ENCODE measurements around the gene ASB16. TPM values are rescaled to one million over a fixed set of nuclear protein-coding genes. Genes with fewer than 3 reads are reported as not detected.
A peak's percentile ranks its signal among the peaks of the same experiment; 100 is the strongest.

Gene ASB16
- total RNA-seq (under 1 TPM in 1 of 2 donors, not detected in 1; 0.11 TPM), polyA plus RNA-seq (ENCODE audit: insufficient read length in 2 of 2) (1 to 10 TPM; 1.4 to 3.1 TPM)
- long read RNA-seq, donor 1, result 0 reads
- long read RNA-seq, donor 2, result 0 reads
- long read RNA-seq, donor 3, result 0 reads
- long read RNA-seq, donor 4, result 0 reads

DNA sequence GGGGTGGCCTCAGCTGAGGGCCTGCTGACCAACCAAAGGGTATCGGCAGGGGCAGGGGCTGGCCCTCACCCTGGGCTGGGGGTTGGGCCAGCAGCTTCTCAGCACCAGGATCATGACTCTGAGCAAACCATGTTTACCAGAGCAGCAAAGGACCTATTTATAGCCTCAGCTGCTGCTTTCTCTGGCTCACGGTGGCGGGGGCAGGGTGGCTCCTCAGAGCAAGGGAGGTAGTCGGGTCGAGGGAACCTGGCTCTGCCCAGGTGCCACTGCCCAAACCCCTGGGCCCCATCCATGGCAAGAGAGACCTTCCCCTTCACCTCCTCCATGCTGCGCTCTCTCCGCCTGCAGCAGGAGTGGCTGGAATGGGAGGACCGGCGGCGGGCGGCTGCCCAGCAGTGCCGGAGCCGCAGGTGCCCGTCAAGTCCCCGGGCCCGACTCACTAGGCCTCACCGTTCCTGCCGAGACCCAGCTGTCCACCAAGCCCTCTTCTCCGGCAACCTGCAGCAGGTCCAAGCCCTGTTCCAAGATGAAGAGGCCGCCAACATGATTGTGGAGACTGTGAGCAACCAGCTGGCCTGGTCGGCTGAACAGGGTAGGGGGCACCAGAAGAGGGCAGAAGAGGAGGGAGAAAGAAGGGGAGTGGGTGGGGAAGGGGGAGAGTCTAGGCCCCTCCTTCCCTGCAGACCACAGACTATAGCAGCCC is at the start of gene ASB16:
Gene ASB16, plus strand, starts transcription at position 206 of the 703 bp plus-strand sequence. Its CDS starts 86 bp downstream, at position 292.
- Histone ChIP-seq H3K27me3 (ENCODE audit: control insufficient read depth, insufficient read depth, low read length) (no peaks in the 10 kb centered on the region), H3K4me3 (ENCODE audit: low read depth, low read length) (no peak within 1 kb of the TSS), H3K27ac (ENCODE audit: low read depth, low read length) (no peak within 1 kb of the TSS), H3K9me3 (ENCODE audit: control insufficient read depth, insufficient read depth, low read length) (no peaks in the 10 kb centered on the region), H3K36me3 (ENCODE audit: control insufficient read depth, insufficient read depth, low read length) (no peaks in the 10 kb centered on the region), H3K4me1 (ENCODE audit: control insufficient read depth, insufficient read depth, low read length) (peaks cover 28% of the 10 kb centered on the region)
- 24% methylated on average over 18 of the region's 21 CpGs for WGBS (ENCODE audit: insufficient coverage)
- no peak for DNase-seq (ENCODE audit: low read depth in 4 of 6, low spot score in 6 of 6)

DNA sequence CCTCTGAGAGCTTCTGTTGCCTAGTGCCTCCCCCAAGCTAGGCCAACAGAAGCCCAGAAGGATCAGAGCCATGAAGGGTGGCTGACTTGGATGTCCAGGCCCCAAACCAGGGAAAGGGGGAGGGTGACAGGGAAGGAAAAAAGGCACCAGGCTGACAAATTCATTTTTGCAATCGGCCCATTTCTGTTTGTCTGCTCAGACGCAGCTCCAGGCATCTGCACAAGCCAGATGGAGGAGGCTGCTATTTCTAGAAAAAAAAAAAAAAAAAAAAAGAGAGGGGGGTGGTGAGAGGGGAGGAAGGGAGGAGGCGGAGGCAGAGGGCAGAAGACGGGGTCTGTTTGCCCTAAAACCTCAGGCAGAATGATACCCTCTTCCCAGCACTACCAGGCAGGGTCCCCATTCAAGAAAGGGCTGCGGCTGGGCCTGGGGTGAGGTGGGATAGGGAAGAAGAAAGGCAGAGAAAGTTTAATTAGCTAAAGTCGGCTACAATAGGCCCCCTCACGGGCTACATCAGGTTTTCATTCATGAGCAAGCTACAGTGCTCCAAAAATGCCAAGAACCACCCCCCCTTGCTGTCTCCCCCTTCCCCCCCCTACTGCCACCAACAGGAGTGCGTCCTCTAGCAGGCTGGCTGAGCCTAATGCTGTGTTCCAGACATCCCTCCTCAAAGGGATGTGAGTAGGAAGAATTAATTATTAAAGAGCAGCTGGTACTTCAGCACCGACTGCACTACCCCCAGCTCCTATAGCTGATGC is 49.5 kb upstream of the ASB16 start:
- H3K27ac ChIP-seq (ENCODE audit: low read depth, low read length), result no peak overlapping the region
- H3K4me3 ChIP-seq (ENCODE audit: low read depth, low read length), result peak overlapping the region; percentile 90
- WGBS (ENCODE audit: insufficient coverage), result no CpG with 5 or more reads among the region's 9 CpGs
- DNase-seq (ENCODE audit: low read depth in 4 of 6, low spot score in 6 of 6), result peak in 1 of 6 donors; percentile 73
- H3K4me1 ChIP-seq (ENCODE audit: control insufficient read depth, insufficient read depth, low read length), result peaks cover 54% of the 10 kb centered on the region
- no peaks in the 10 kb centered on the region for H3K9me3 ChIP-seq (ENCODE audit: control insufficient read depth, insufficient read depth, low read length)
- H3K36me3 ChIP-seq (ENCODE audit: control insufficient read depth, insufficient read depth, low read length), result peaks cover 30% of the 10 kb centered on the region
- H3K27me3 ChIP-seq (ENCODE audit: control insufficient read depth, insufficient read depth, low read length), result no peaks in the 10 kb centered on the region

- Histone ChIP-seq H3K9me3 (ENCODE audit: control insufficient read depth, insufficient read depth, low read length) (no peaks in the 10 kb centered on the region), H3K4me1 (ENCODE audit: control insufficient read depth, insufficient read depth, low read length) (peaks cover 52% of the 10 kb centered on the region), H3K27me3 (ENCODE audit: control insufficient read depth, insufficient read depth, low read length) (no peaks in the 10 kb centered on the region), H3K4me3 (ENCODE audit: low read depth, low read length) (peak overlapping the region; percentile 90), H3K36me3 (ENCODE audit: control insufficient read depth, insufficient read depth, low read length) (peaks cover 18% of the 10 kb centered on the region), H3K27ac (ENCODE audit: low read depth, low read length) (no peak overlapping the region)
- no CpG with 5 or more reads among the region's 1 CpG for WGBS (ENCODE audit: insufficient coverage)
- DNase-seq (ENCODE audit: low read depth in 4 of 6, low spot score in 6 of 6), result no peak
These were observed 48.3 kb upstream of the ASB16 start for GRCh38 chr17:44121997-44122815.

GRCh38 chr17:44122816-44123355 is 47.6 kb upstream of the ASB16 start:
- no peaks in the 10 kb centered on the region for H3K9me3 ChIP-seq (ENCODE audit: control insufficient read depth, insufficient read depth, low read length)
- peak overlapping the region; percentile 90 for H3K4me3 ChIP-seq (ENCODE audit: low read depth, low read length)
- DNase-seq (ENCODE audit: low read depth in 4 of 6, low spot score in 6 of 6), result peak in 2 of 6 donors; percentile 44 to 47
- under 1% methylated on average over 26 of the region's 32 CpGs for WGBS (ENCODE audit: insufficient coverage)
- no peaks in the 10 kb centered on the region for H3K27me3 ChIP-seq (ENCODE audit: control insufficient read depth, insufficient read depth, low read length)
- peaks cover 52% of the 10 kb centered on the region for H3K4me1 ChIP-seq (ENCODE audit: control insufficient read depth, insufficient read depth, low read length)
- H3K36me3 ChIP-seq (ENCODE audit: control insufficient read depth, insufficient read depth, low read length), result peaks cover 12% of the 10 kb centered on the region
- H3K27ac ChIP-seq (ENCODE audit: low read depth, low read length), result no peak overlapping the region

DNA sequence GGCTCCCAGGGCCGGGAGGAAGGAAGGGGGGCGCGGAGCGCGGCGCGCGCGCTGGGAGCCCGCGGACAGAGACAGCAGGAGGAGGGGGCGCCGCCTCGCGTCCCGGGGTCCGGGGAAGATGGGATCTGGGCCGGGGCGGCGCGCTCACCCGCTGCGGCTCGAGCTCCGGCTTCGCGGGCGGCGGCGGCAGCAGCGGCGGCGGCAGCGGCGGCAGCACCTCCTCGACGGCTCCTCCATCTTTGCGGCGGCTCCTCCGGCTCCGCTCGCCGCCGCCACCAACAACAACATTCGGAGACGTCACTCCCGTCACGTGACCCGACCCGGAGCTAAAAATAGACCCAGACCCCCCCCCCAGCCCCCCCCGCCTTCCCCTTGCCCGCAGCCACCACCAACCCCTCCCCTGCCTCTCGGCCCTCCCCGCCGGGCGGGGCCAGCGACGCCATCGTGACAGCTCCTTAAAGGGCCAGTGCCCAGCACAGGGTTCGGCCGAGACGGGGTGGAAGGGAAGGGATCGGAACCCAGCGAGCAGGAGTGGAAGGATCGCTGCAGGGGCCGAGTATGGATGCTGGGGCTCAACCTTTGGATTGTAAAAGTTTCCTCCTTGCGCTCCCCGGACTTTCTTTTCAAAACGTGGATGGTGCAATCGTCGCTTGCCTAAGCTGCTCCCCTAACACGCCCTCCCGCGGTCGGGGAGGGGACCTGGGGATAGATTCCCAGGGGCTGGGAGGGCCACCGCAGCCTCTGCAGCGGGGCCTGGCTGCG is 47.0 kb upstream of the ASB16 start, which contains the start of gene HDAC5:
Gene HDAC5, minus strand, starts transcription at position 286 of the 762 bp plus-strand sequence. CDS start 6,126 bp downstream, outside the sequence.
- peak; percentile 86 to 98 (median 92) for DNase-seq (ENCODE audit: low read depth in 4 of 6, low spot score in 6 of 6)
- H3K4me3 ChIP-seq (ENCODE audit: low read depth, low read length), result peak within 1 kb of the TSS; percentile 90
- H3K27ac ChIP-seq (ENCODE audit: low read depth, low read length), result peak within 1 kb of the TSS; percentile 88
- H3K9me3 ChIP-seq (ENCODE audit: control insufficient read depth, insufficient read depth, low read length), result no peaks in the 10 kb centered on the region
- H3K36me3 ChIP-seq (ENCODE audit: control insufficient read depth, insufficient read depth, low read length), result peaks cover 12% of the 10 kb centered on the region
- WGBS (ENCODE audit: insufficient coverage), result under 1% methylated on average over 59 of the region's 78 CpGs
- H3K27me3 ChIP-seq (ENCODE audit: control insufficient read depth, insufficient read depth, low read length), result no peaks in the 10 kb centered on the region
- peaks cover 51% of the 10 kb centered on the region for H3K4me1 ChIP-seq (ENCODE audit: control insufficient read depth, insufficient read depth, low read length)

DNA sequence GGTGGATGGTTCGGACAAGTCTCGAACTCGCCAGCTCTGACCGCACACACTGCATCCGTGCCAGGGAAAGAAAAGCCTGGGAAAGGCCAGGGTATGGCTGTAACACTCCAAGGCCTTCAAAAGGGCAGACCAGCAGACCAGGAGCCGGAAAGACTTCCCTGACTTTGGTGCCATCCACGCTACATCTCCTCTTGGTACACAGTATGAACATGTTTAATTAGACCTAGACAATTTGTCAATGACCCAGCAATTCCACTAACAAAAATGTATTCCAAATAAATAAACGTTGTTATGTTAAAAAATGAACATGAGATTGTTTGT is 46.4 kb upstream of the ASB16 start:
- peaks cover 9% of the 10 kb centered on the region for H3K36me3 ChIP-seq (ENCODE audit: control insufficient read depth, insufficient read depth, low read length)
- H3K27me3 ChIP-seq (ENCODE audit: control insufficient read depth, insufficient read depth, low read length), result no peaks in the 10 kb centered on the region
- peak overlapping the region; percentile 88 for H3K27ac ChIP-seq (ENCODE audit: low read depth, low read length)
- peak overlapping the region; percentile 90 for H3K4me3 ChIP-seq (ENCODE audit: low read depth, low read length)
- H3K4me1 ChIP-seq (ENCODE audit: control insufficient read depth, insufficient read depth, low read length), result peaks cover 45% of the 10 kb centered on the region
- 0% methylated on average over 5 of the region's 8 CpGs for WGBS (ENCODE audit: insufficient coverage)
- H3K9me3 ChIP-seq (ENCODE audit: control insufficient read depth, insufficient read depth, low read length), result no peaks in the 10 kb centered on the region
- DNase-seq (ENCODE audit: low read depth in 4 of 6, low spot score in 6 of 6), result no peak

DNA sequence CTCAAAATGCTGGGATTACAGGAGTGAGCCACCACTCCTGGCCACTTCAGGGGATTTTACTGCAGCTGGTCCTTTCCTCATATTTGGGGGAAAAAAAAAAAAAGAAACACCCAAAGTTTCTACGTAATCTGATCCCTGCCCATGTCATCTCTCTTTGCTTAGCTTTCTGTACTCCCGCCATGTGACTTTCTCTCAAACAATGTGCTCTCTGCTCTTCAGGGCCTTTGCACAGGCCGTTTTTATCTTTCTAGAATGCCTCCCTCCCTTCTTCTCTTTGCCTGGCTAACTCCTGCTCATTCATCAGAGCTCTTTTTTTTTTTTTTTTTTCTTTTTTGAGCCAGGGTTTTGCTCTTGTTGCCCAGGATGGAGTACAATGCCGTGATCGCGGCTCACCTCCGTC is 42.1 kb upstream of the ASB16 start:
- Histone ChIP-seq H3K36me3 (ENCODE audit: control insufficient read depth, insufficient read depth, low read length) (no peaks in the 10 kb centered on the region), H3K27me3 (ENCODE audit: control insufficient read depth, insufficient read depth, low read length) (no peaks in the 10 kb centered on the region), H3K27ac (ENCODE audit: low read depth, low read length) (no peak overlapping the region), H3K4me1 (ENCODE audit: control insufficient read depth, insufficient read depth, low read length) (peaks cover 11% of the 10 kb centered on the region), H3K9me3 (ENCODE audit: control insufficient read depth, insufficient read depth, low read length) (no peaks in the 10 kb centered on the region), H3K4me3 (ENCODE audit: low read depth, low read length) (no peak overlapping the region)
- no peak for DNase-seq (ENCODE audit: low read depth in 4 of 6, low spot score in 6 of 6)
- 67% methylated on average over 3 of the region's 7 CpGs for WGBS (ENCODE audit: insufficient coverage)

DNA sequence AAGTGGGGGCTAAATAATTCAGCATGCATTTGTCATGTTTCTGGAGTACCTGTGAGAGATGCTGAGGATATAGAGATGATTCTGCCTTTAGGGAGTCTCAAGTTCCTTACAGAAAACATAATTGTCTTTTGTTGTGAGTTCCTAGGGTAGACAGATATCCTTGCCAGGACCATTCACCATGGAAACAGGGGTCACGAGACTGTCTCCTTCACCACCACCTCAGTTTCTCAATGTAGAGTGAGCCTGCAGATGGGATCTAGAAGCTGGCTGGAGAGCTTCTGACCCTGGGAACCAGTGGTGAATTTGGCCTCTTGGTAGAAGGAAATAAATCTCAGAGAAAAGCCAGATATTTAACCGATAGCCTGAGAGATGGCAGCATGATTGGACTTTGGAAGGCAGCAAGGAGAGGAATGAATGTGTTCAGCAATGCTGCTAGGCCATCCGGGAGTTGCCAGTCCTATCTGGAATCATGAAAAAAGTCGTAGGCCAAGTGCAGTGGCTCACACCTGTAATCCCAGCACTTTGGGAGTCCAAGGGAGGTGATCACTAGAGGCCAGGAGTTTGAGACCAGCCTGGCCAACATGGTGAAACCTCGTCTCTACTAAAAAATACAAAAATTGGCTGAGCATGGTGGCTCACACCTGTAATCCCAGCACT is 39.7 kb upstream of the ASB16 start:
- no peak for DNase-seq (ENCODE audit: low read depth in 4 of 6, low spot score in 6 of 6)
- WGBS (ENCODE audit: insufficient coverage), result 90% methylated on average over 4 of the region's 5 CpGs
- H3K27ac ChIP-seq (ENCODE audit: low read depth, low read length), result no peak overlapping the region
- no peaks in the 10 kb centered on the region for H3K36me3 ChIP-seq (ENCODE audit: control insufficient read depth, insufficient read depth, low read length)
- no peak overlapping the region for H3K4me3 ChIP-seq (ENCODE audit: low read depth, low read length)
- no peaks in the 10 kb centered on the region for H3K9me3 ChIP-seq (ENCODE audit: control insufficient read depth, insufficient read depth, low read length)
- H3K4me1 ChIP-seq (ENCODE audit: control insufficient read depth, insufficient read depth, low read length), result no peaks in the 10 kb centered on the region
- no peaks in the 10 kb centered on the region for H3K27me3 ChIP-seq (ENCODE audit: control insufficient read depth, insufficient read depth, low read length)
